Embryonic facial prominence (tissue), 1 donor: Measurements from ENCODE around the gene KLK1.
"Not testable (repeated sequence)": the region's sequence is repeated elsewhere in the genome, so short reads cannot be mapped to it uniquely, and the experiment has no call there.

Experiments used
- DNase-seq: peaks from one replicate; pipeline ENCODE4 v3.0.0-alpha.2; 2016; ENCODE audit errors: extremely low spot score

The KLK1 gene

GRCh38 chr19:50792272-50793250 is 31.0 kb downstream of the KLK1 start:
- no peak for DNase-seq

- DNase-seq, result no peak
Measured at GRCh38 chr19:50791594-50792271, 31.9 kb downstream of the KLK1 start.

GRCh38 chr19:50790922-50791467 is 32.6 kb downstream of the KLK1 start:
- DNase-seq, result no peak

GRCh38 chr19:50790396-50790795 is 33.2 kb downstream of the KLK1 start, which contains the start of gene ACP4:
TSS of gene ACP4 (plus strand) at chr19:50790415. CDS start at chr19:50790415, 0 bp downstream.
- no peak for DNase-seq

- no peak for DNase-seq
Measured at GRCh38 chr19:50785329-50785728, 38.3 kb downstream of the KLK1 start.

GRCh38 chr19:50784710-50785109 is 38.9 kb downstream of the KLK1 start:
- DNase-seq, result no peak

- not testable (repeated sequence) for DNase-seq
Measured at GRCh38 chr19:50783848-50784152, 39.8 kb downstream of the KLK1 start.

- DNase-seq, result no peak
Measured at GRCh38 chr19:50780753-50781435, 42.7 kb downstream of the KLK1 start.

- DNase-seq, result no peak
Measured at GRCh38 chr19:50779504-50780457, 43.8 kb downstream of the KLK1 start.

GRCh38 chr19:50778906-50779430 is 44.6 kb downstream of the KLK1 start:
- no peak for DNase-seq

GRCh38 chr19:50777830-50778303 is 45.7 kb downstream of the KLK1 start:
- DNase-seq, result no peak

GRCh38 chr19:50777261-50777660 is 46.3 kb downstream of the KLK1 start:
- no peak for DNase-seq

GRCh38 chr19:50776131-50776530 is 47.5 kb downstream of the KLK1 start:
- no peak for DNase-seq

- DNase-seq, result not testable (repeated sequence)
Measured at GRCh38 chr19:50773454-50773853, 50.1 kb downstream of the KLK1 start.

GRCh38 chr19:50772912-50773311 is 50.7 kb downstream of the KLK1 start:
- not testable (repeated sequence) for DNase-seq

- DNase-seq, result no peak
Measured at GRCh38 chr19:50772476-50772875, 51.1 kb downstream of the KLK1 start.

GRCh38 chr19:50770888-50771287 is 52.7 kb downstream of the KLK1 start:
- no peak for DNase-seq

GRCh38 chr19:50770164-50770563 is 53.4 kb downstream of the KLK1 start, which contains the start of gene GPR32:
TSS of gene GPR32 (plus strand) at chr19:50770464. CDS start at chr19:50770601, 137 bp downstream.
- not testable (repeated sequence) for DNase-seq
